GM19324 (cell line): ENCODE measurements around the gene TMEM131.

Experiments
- ATAC-seq: cut with Tn5 transposase; IDR thresholded peaks from one replicate; pipeline ENCODE4 v1.9.1; 2021; ENCODE audit warnings: mild to moderate bottlenecking, moderate library complexity; ENCODE audit not compliant: unreplicated experiment, low FRiP score

The TMEM131 gene

DNA sequence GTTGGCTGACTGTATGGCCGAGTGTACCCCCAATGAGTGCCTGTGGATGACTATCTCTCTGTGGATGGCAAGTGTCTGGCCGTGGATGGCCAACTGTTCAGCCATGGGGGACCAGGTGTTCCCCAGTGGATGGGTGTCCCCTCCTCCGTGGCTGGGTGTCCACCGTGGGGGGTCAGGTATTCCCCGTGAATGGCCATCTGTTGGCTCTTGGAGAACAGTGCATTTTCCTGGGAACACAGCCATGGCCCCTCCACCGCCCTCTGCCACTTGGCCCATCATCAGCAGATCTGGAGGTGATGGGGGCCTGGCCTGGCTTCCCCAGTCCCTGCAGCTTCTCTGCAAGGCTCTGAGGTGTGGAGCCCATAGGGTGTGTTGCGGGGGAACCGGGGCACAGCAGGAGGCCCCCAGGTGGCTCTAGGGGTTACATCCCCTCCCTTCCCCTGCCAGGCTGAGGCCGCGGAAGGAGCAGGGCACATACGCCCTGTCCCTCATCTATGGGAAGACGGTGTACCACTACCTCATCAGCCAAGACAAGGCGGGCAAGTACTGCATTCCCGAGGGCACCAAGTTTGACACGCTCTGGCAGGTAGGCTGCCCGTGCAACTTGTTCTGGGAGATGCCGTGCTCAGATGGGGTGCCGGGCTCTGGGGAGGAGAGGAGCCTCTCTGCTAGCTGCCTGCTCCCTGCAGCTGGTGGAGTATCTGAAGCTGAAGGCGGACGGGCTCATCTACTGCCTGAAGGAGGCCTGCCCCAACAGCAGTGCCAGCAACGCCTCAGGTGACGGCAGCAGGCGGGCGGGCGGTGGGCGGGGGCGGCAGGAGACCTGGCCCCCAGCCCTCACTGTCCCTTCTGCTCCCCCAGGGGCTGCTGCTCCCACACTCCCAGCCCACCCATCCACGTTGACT lies 263.1 kb downstream of the TMEM131 start:
- no peak for ATAC-seq

DNA sequence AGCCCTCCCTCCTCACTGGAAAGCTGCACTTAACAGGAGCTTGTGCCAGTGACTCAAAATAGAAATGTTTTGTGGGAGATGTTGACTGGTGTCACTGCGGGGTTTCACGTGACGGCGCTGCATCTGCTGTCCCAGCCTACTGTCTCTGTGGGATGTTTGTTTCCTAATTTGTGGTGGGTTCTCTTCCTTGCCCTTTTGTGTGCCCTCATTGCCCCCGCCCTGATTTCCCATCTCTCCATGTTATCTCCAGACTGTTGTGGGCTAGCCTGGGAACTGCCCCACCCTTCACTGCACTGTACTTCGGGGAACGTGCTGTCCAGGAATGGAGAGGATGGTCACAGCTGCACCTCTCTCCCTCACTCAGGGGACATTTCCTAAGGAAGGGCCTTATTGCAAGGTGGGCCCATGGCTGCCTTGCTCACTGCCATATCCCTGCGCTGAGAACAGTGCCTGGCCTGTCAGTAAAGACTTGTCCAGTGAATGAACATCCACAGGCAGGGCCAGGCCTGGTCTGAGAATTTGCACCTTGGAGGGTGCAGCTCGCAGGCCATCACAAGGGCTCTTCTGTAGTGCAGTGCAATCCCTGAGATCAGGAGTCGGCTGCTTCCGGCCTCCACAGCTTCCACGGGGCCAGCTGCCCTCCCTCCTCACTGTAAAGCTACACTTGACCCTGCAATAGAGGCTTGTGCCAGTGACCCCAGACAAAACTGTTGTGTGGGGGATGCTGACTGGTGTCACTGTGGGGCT lies 264.3 kb downstream of the TMEM131 start:
- ATAC-seq: no peak

DNA sequence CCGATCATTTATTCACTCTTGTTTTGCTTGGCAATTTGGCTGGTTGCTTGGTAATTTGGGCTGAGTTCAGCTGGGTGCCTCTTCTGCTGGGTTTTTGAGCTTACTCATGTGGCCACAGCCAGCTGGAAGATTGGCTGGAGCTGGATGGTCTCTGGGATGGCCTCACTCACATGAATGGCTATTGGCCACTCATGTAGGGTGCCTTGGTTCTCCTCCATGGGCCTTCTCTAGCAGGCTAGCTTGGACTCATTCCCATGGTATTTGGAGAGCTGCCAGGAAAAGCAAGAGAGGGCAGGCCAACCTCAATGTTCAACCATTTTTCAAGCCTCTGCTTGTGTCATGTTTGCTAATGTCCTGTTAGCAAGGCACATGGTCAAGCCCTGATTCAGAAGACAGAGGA lies 265.5 kb downstream of the TMEM131 start:
- ATAC-seq: no peak

DNA sequence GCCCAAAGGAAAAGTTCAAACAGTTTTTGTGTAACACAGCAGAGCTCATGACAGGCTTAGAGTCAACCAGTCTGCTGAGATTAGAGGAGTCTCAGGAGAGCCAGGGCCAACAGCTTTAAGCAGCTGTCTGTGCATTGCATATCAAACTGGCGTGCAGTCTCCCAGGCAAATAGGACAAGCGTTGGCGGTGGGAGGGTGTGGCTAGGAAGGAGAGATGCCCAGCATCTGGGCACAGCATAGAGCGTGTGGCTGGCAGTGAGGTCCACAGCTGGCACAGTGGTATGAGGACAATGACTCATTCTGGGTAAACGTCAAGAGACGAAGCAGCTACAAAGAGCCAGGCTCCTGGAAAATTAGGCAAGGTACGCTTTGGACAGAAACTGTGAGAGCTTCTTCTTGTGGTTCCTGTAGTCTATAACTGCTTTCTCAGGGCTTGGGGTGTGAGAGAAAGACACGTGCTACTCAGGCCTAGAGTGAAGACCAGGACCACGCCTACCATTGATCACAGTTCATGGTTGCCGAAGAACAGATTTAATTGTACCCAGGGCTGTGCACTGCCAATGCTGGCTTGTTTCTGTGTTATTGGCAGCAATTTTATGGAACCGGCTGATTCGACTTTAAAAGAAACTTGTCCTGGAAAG lies 267.5 kb downstream of the TMEM131 start:
- no peak for ATAC-seq

DNA sequence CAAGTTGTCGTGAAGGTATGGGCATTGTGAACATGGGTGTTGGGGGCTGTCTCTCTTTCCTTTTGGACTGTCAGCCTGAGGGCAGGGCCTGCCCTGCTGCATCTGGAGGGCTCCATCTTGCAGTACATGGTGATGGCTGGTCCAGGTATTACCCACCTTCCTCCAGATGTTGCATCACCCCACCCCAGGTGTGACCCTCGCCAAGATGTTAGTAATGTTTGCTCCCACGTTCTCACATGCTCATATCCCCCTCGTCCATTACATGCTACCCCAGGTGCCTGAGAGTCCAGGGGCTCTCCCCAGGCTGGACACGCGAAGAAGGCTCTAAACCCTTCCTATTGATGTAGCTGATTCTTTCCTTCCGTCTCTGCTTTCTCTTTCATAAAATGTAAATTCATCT lies 268.5 kb downstream of the TMEM131 start:
- ATAC-seq: no peak

DNA sequence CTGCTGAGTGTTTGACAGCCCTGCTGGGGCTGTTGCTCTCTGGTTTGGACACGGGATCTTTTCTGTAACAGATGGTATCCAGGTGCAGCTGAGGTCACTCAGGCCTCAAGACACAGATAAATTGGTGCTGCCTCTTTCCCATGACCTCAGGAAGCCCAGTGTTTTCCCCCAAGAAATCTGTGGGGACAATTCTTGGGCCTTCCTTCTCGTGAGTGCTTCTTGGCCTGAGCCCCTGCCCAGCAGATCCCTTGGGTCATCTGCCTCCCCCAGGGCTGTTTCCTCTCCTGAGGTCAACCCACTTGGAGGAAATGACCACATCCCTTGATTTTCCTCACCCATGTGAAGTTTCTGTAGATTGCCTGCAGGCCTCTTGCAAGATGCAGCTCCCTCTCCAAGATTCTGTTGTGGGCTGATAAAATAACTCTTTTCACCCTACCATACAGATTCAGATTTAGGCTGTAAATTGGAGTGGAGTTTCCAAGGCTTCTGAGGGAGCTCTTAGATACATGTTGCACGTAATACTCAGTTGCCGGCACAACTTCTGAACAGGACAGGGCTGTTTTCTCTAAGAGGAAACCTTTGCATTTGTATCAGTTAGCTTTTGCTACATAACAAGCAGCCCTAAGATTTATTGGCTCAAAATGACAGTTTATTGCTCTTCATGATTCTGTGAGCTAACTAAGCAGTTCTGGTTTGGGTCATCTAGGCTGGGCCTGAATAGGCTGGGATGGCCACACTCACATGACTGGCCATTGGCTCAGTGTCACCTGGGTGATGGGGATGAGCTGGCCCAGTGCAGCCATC lies 269.3 kb downstream of the TMEM131 start:
- no peak for ATAC-seq

DNA sequence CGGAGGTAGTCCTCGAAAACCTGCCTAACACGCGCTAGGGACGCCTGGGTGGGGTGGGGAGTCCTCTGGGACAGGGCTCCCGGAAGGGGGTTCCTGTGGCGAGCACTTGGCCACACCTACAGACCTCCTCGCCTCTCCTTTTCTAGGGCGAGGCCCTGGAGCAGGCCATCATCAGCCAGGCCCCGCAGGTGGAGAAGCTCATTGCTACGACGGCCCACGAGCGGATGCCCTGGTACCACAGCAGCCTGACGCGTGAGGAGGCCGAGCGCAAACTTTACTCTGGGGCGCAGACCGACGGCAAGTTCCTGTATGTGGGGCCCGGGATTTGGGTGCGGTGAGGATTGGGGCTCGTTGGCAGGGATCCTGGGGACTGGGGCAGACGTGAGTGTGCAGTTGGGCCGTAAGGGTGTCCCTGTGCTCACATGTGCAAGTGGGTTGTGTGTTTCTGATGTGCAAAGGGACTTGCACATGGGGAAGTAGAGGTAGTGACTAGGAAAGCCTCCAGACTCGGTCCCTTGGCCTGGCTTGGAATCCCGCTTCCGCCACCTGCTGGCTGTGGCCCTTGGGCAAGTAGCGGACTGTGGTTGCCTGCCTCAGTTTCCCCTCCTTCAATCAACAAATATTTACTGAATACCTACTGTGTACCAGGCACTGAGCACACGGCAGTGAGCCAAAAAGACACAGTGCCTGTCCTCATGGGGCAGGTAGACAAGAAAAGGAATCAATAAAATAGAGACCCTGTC lies 270.6 kb downstream of the TMEM131 start:
- no peak for ATAC-seq

DNA sequence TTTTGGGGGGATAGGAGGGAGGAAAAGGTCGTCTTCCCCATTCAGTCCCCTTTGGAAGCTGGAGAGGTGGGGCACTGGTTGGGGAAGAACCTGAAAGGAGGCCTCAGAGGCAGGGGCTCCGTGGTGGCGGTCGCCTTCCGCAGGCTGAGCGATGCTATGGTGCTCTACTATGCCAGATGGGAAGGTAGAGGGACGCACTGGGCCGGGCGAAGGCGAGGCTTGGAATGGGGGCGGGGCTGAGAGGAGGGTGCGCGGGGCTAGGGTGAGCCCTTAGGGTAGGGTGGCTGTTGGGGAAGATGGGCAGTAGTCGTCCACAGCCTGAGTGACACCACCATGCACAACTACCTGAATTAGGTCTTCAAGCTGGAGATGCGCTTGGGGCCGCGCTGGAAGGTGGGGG lies 271.2 kb downstream of the TMEM131 start:
- no peak for ATAC-seq

DNA sequence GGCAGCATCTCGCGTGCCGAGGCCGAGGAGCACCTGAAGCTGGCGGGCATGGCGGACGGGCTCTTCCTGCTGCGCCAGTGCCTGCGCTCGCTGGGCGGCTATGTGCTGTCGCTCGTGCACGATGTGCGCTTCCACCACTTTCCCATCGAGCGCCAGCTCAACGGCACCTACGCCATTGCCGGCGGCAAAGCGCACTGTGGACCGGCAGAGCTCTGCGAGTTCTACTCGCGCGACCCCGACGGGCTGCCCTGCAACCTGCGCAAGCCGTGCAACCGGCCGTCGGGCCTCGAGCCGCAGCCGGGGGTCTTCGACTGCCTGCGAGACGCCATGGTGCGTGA lies 271.7 kb downstream of the TMEM131 start:
- no peak for ATAC-seq

DNA sequence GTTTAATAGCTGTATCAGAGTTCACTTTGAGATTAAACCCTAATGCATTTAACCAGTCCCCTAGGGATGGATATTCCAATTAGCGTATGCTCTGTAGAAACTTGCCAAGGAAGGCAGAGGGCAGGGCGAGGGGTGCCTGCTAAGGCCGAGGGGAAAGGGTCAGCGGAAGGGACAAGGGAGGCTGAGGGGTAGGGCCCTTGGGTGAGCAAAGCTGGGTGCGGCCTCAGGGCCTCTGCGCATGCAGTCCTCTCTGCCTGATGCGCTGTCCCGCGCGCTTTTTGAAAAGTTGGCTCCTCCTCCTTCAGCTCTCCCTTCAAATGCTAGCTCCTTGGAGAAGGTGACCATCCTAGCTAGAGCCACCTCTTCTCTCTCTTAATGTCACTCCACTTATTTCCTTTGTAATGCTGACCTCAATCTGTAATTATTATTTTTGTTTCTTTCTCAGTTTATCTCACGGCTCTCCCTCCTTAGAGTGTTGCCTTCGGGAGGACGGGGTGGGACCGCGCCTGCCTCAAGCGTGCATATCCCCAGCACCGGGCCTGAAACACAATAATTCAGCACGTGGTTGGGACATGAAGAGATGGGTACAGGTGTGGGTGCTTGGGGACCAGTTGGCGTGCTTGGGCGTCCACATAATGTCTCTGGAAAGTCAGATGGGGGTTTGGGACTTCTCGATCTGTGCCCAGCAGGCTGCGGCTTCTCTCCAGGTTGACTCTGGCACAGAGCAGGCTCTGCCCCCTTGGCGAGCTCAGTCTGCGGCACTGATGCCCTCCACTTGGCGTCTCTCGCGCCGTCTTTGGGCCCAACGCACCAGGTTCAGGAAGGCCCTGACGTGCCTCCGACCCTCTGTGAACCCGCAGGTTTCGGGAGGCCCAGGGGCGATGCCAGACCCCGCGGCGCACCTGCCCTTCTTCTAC lies 272.3 kb downstream of the TMEM131 start:
- ATAC-seq: no peak

DNA sequence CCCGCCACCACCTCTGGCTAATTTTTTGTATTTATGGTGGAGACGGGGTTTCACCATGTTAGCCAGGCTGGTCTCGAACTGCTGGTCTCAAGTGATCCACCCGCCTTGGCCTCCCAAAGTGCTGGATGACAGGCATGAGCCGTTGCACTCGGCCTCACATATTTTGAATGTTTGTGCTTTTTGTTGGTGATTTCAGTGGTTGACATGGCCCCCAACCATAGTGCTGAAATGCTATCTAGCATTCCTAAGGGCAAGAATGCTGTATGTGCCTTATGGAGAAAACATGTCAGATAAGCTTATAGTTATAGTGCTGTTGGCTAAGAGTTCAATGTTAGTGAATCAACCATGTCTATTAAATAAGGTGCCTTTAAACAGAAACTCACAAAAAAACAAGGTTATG lies 273.5 kb downstream of the TMEM131 start:
- no peak for ATAC-seq

DNA sequence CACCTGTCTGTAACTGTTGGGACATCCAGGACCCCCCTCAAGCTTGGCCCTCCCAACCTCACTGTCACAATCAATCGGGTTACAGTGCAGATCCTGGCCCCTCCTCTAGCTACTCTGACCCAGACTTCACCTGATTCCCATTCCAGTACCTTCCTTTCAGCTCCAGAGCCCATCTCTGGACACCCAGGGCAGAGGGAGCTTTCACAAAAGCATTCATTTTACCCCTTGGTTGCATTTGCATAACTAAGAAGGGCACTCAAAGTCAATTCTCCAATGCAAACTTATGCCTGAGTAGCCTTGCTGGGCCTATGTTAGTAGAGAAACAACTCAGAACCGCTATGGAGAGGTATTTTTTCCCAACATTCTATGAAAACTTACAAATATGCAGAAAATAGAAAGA lies 275.0 kb downstream of the TMEM131 start:
- ATAC-seq: no peak

DNA sequence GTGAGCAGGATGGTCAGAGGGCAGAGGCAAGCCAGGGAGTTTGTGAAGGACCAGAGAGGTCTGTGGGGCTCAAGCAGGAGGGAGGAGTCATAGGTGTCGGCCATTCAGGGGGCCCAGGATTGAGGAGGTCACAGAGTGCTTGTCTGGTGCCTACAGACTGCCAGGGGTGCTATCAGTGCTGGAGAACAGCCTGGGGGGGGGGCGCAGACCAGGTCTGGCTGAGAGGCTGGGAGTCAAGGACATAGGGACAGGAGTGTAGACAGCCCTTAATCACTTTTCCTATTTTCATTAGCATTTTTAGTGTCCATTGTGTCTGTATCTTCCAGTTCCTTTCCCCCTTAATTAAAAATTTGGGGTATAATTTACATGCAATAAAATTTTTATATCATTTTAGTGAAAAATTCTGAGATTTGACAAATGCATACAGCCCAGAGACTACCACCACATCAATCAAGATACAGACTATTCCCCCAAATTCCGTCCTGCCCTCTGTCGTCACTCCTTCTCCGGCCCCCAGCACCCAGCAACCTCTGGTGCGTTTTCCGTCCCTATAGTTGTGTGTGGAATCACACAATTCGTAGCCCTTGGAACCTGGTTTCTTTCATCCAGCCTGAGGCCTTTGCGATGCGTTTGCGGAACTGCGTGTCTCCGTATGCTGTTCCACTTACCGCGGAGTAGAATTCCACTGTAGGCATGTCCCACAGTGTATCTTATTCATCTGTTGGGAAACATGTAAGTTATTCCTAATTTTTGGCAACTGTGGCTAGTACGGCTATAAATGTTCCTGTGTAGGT lies 276.2 kb downstream of the TMEM131 start:
- ATAC-seq: no peak

DNA sequence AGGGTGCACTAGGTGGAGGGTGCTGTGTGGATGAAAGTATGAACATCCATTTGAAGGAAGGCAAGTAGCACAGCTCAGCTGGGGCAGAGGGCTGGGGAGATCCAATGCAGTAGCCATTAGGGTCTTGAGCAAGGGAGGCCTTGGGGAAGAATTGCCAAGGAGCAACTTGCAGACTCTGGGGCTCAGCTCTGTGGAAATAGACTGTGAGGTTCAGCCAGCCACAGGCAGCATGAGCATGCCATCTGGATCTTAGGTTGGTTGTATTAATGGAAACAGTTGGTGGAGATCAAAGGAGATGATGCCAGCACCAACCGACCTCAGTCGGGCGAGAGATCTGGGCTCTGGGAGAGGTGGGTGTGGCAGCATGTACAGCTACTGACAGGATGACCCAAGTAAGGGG lies 276.8 kb downstream of the TMEM131 start:
- ATAC-seq: no peak

DNA sequence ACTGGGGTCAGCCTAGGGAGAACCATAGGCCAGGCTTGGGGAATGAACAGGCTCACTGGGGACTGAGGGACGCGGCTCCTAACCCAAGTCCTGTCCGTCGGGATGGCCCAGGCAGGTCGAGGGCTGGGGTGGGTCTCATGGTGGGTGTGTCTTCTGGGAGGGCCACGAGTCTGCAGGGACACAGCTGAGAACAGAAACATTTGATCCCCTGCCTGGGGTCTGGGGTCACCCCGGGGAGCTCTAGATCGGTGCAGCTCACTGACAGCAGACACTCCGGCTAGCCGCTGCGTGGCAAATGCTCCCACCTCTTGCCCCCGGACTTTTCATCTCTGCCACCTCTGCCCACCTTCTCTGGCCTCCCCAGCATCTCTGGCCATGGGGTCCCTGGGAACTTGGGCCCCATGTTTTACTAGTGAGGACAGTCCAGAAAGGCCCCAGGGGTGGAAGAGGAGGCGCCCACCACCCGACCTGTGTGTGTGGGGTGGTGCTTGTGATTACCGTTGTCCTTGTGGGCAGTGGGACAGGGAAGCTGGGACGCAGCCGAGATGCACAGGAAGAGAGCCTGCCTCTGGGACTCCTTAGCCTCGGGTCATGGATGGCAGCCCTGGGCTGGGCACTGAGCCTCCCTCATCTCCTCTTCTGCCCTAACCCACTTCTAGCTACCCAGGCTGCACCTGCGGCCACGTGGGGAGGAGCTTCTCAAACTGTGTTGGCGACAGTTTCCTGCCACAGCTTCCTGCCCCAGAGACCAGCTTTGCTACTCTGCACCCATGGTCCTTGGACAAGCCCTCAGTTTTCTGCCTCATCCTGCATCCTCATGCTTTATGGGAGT lies 277.5 kb downstream of the TMEM131 start:
- ATAC-seq: no peak

DNA sequence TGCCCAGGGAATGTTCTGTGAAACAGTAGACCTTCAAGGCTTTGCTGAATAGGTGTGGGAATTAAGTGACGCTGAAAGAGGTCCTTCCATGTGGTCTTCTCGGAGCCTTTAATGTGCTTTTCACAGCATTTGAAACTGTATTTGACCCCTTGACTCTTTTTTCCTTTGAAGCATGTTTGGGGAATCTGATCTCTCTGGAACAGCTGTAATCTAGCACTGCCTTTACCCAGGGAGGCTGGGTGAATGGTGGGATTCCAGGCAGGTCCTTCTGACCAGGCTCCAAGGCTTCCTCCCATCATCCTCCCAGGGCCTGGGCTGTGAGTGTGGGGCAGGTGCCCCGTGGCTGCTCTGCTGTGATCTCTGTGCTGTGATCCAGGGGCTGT lies 278.1 kb downstream of the TMEM131 start:
- ATAC-seq: no peak
